GM12878 (cell line): Measurements from ENCODE around the gene SLC12A4.

Source experiments
- CHD1 ChIP-seq: IDR thresholded peaks from 2 replicates; pipeline ENCODE4 v1.6.1; 2012; ENCODE audit warnings: low read depth, low read length, improper control_type of control experiment
- JUNB ChIP-seq: IDR thresholded peaks from 2 replicates; pipeline ENCODE4 v1.6.1; 2016; ENCODE audit warnings: antibody characterized with exemption, mild to moderate bottlenecking
- SUZ12 ChIP-seq: fragments of 200-600 bp; sonication (generic); IDR thresholded peaks from one replicate; pipeline ENCODE4 v1.6.1; 2018; ENCODE audit warnings: antibody characterized with exemption, mild to moderate bottlenecking; ENCODE audit not compliant: unreplicated experiment
- TF ChIP-seq, protein P1 (sequence below): fragments of 450-650 bp; formaldehyde crosslinking; IDR thresholded peaks from 2 replicates; pipeline ENCODE4 v1.4.0; 2020; ENCODE audit warnings: mild to moderate bottlenecking, moderate library complexity
- TF ChIP-seq, protein P2 (sequence below): IDR thresholded peaks from 2 replicates; pipeline ENCODE4 v1.6.1; 2012; ENCODE audit warnings: low read depth, low read length, improper control_type of control experiment

DNA sequence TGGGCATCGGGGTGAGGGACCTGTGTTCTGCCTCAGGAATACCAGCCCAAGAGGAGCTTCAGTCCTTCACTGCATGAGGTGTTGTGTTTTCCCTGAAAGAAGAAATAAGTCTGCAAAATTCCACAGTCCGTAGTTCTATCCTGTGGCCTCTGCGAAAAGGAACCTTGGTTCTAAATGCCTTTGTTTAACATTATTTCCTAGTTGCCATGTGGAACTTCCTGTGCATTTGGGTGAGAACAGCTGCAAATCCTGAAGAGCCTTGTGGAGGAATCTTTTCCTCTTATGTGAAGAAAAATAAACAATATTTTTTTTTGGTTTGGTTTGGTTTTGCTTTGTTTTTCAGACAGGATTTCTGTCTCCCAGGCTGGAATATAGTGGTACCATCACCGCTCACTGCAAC, 65.6 kb downstream of the SLC12A4 start:
- TF ChIP-seq, protein P1, sequence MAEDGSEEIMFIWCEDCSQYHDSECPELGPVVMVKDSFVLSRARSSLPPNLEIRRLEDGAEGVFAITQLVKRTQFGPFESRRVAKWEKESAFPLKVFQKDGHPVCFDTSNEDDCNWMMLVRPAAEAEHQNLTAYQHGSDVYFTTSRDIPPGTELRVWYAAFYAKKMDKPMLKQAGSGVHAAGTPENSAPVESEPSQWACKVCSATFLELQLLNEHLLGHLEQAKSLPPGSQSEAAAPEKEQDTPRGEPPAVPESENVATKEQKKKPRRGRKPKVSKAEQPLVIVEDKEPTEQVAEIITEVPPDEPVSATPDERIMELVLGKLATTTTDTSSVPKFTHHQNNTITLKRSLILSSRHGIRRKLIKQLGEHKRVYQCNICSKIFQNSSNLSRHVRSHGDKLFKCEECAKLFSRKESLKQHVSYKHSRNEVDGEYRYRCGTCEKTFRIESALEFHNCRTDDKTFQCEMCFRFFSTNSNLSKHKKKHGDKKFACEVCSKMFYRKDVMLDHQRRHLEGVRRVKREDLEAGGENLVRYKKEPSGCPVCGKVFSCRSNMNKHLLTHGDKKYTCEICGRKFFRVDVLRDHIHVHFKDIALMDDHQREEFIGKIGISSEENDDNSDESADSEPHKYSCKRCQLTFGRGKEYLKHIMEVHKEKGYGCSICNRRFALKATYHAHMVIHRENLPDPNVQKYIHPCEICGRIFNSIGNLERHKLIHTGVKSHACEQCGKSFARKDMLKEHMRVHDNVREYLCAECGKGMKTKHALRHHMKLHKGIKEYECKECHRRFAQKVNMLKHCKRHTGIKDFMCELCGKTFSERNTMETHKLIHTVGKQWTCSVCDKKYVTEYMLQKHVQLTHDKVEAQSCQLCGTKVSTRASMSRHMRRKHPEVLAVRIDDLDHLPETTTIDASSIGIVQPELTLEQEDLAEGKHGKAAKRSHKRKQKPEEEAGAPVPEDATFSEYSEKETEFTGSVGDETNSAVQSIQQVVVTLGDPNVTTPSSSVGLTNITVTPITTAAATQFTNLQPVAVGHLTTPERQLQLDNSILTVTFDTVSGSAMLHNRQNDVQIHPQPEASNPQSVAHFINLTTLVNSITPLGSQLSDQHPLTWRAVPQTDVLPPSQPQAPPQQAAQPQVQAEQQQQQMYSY (CRISPR knock-in tag): no peak
- no peak for TF ChIP-seq CHD1
- no peak for TF ChIP-seq SUZ12
- TF ChIP-seq, protein P2, sequence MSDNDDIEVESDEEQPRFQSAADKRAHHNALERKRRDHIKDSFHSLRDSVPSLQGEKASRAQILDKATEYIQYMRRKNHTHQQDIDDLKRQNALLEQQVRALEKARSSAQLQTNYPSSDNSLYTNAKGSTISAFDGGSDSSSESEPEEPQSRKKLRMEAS: no peak
- TF ChIP-seq JUNB: no peak
